GM20431 (cell line): ENCODE results near the gene GLOD5.
"Not testable (repeated sequence)": the region's sequence is repeated elsewhere in the genome, so short reads cannot be mapped to it uniquely, and the experiment has no call there.

Source experiments
- in situ Hi-C: fragments of 300-500 bp; cut with MseI, MboI; formaldehyde crosslinking; loops from one replicate; pipeline ENCODE4 v1.15.0; 2020; ENCODE audit warnings: low sequenced_read_pairs; ENCODE audit not compliant: unreplicated experiment

Gene GLOD5

GRCh38 chrX:48791063-48791820 is 29.7 kb downstream of the GLOD5 start:
- in situ Hi-C loops = no loop called here

DNA sequence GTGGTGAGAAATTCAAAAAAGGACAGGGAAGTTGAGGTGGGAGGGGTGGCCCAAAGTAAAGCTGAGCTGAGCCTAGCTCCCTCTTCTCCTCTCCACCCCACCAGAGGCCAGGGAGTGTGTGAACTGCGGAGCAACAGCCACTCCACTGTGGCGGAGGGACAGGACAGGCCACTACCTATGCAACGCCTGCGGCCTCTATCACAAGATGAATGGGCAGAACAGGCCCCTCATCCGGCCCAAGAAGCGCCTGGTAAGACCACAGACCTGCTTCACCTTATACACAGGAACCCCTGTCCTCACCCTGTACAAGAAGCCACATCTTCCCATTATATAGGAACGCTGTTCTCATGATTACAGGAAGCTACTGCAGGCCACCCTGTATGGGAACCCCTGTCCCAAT is 30.7 kb downstream of the GLOD5 start:
- in situ Hi-C loops = no loop called here

DNA sequence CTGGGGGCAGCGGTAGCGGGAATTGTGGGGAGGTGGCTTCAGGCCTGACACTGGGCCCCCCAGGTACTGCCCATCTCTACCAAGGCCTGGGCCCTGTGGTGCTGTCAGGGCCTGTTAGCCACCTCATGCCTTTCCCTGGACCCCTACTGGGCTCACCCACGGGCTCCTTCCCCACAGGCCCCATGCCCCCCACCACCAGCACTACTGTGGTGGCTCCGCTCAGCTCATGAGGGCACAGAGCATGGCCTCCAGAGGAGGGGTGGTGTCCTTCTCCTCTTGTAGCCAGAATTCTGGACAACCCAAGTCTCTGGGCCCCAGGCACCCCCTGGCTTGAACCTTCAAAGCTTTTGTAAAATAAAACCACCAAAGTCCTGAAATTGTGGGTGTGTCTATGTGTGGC is 32.4 kb downstream of the GLOD5 start:
- in situ Hi-C loops = no loop called here

- in situ Hi-C loops = no loop called here
Observed at GRCh38 chrX:48794340-48794910, 32.9 kb downstream of the GLOD5 start.

DNA sequence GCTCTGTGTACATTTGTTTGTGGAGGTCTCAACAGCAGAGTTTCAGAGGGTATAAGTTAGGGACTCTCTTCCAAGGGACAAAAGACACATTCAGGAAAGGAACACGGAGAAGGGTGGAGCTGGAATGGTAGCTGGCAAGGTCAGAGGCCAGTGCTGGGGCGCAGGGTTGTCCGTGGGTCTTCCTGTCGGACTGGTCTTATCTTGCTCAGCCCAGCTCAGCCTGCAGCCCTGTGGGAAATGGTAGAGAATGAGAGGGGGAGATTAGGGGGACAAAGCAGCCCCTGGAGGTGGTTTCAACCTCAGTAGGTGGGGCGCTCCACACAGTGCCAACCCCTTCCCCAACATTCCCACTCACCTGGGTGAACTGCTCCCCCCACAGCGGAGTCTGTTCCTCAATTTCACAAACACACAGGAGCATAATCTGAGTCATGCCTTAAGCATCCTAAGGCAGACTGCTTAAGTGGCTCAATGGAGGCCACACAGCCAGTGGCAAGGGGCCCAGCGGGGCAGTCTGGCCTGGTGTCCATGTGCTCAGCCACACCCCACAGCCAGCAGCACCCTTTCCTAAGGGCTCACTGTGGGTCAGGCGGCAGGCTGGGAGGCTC is 33.5 kb downstream of the GLOD5 start:
- in situ Hi-C loops = no loop called here

GRCh38 chrX:48798318-48798717 is 36.8 kb downstream of the GLOD5 start:
- in situ Hi-C loops = no loop called here

- in situ Hi-C loops = no loop called here
Observed at GRCh38 chrX:48800574-48801279, 39.2 kb downstream of the GLOD5 start.

DNA sequence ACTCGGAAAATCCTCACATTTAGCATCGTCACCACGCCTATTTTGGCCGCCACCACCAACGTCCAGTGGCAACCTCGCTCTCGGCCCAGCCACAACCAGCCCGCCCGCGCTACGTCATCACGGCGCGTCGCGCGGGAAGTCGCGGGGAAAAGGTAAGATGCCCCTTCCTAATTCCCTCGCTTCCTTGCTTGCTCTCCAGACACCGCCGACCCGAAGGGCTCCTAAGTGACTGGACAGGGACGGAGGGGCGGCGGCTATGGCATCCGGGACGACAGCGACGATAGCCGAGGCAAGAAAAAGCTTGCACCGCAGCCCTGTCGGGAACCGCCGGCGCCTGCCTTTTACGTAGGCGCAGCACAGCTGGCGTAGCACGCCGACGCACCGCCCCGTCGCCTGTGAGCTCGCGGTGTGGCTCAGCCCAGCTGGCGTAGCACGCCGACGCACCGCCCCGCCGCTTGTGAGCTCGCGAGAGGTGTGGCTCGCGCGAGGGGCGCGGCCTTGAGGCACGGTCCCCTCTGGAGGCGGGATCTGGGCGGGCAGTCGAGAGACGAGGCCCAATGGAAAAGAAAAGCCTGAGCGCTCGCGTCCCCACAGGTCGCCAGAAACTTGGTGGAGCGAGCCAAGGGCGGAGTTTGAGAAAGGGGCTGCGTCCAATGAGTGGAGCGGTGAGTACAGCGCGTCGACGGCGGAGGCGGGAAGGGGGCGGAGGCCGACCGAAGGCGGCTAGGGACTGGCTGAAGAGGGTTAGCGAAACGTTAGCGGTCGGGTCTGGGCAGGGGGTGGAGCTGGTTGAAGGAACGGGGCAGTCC is 39.9 kb downstream of the GLOD5 start, which contains the start of gene HDAC6:
Gene HDAC6 (plus strand): TSS at position 788 of the 809 bp plus-strand sequence. CDS start 626 bp downstream, outside the sequence.
- in situ Hi-C loops = no loop called here

GRCh38 chrX:48802089-48802904 is 40.8 kb downstream of the GLOD5 start:
- in situ Hi-C loops = no loop called here

DNA sequence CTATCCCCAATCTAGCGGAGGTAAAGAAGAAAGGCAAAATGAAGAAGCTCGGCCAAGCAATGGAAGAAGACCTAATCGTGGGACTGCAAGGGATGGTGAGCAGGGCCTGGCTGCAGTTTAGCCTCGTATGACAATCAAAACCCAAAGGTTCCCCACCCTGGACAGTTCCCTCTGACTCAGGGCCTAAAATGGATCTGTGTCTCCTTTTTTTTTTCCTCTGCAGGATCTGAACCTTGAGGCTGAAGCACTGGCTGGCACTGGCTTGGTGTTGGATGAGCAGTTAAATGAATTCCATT is 41.3 kb downstream of the GLOD5 start:
- in situ Hi-C loops = no loop called here

DNA sequence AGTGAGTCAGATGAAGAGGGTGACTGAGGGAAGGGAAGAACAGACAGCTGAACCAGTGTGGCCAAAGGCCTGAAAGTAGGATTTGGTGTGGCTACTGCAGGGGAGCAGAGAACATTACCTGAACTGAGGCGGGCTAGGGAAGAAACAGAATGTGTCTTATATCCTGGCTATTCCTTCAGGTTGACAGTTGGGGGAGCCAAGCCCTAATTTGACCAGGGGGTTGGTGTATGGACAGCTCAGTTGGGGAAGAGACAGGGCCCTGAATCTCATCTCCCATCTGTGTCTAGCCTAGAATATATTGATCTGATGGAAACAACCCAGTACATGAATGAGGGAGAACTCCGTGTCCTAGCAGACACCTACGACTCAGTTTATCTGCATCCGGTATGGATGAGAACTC is 44.5 kb downstream of the GLOD5 start:
- in situ Hi-C loops = no loop called here

DNA sequence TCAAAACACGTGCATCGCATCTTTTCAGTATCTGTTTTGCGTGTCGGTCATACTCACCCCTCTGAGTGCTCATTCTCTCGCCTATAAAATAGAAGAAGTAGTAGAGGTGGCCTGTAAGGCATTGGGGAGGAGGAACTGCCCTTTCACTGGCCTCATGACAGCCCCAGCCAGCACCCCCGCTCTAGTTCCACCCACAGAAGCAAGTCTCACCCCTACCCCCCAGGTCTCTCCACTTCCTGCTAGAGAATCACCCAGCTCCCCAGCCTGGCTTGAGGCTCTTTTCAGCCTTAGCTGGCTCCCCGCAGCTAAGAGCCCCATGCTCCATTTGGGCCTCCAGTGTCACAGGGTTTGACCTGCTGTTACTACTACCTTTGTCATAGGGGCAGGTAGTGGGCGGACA is 52.1 kb downstream of the GLOD5 start:
- in situ Hi-C loops = no loop called here

DNA sequence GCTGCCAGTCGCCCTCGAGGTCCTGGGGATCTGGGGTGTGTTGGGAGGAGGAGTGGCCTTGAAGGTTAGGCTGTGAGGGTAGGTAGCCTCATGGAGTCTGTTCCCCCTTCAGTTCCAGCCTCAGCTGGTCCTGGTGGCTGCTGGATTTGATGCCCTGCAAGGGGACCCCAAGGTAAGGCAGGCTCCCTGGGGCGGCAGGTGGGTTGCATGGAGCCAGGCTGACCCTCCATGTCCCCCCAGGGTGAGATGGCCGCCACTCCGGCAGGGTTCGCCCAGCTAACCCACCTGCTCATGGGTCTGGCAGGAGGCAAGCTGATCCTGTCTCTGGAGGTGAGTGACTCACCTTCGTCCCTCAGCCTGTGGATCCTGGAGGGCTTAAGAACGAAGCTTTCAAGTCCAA is 53.2 kb downstream of the GLOD5 start:
- in situ Hi-C loops = no loop called here

DNA sequence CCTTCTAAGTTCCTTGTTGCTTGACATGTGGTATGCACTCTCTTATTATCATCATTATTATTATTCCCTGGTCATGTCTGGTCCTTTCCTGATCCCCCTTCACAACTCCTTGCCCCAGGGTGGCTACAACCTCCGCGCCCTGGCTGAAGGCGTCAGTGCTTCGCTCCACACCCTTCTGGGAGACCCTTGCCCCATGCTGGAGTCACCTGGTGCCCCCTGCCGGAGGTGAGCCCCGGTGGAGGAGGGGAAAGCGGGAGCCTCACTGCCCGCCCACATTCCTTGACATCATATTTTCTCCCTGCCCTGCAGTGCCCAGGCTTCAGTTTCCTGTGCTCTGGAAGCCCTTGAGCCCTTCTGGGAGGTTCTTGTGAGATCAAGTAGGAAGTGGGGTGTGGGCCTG is 53.7 kb downstream of the GLOD5 start:
- in situ Hi-C loops = no loop called here

GRCh38 chrX:48816014-48816810 is 54.7 kb downstream of the GLOD5 start:
- in situ Hi-C loops = no loop called here

- in situ Hi-C loops = no loop called here
Observed at GRCh38 chrX:48818098-48818497, 56.6 kb downstream of the GLOD5 start.

- in situ Hi-C loops = no loop called here
Observed at GRCh38 chrX:48818866-48819265, 57.3 kb downstream of the GLOD5 start.

- in situ Hi-C loops = not testable (repeated sequence)
Observed at GRCh38 chrX:48819394-48819793, 57.8 kb downstream of the GLOD5 start.

GRCh38 chrX:48823053-48823452 is 61.5 kb downstream of the GLOD5 start:
- in situ Hi-C loops = no loop called here
